H1 (cell line): ENCODE data around the gene BAZ2B.

Experiments
- CTCF ChIP-seq, 3 experiments: IDR thresholded peaks; 1 replicate in 2 of 3; 2 replicates in 1 of 3; pipeline versions ENCODE4 v1.5.1 to v1.6.1; 2011; ENCODE audit warnings: low read length in 3 of 3, mild to moderate bottlenecking in 3 of 3, inconsistent platforms in 2 of 3, low read depth in 1 of 3, moderate library complexity in 1 of 3; ENCODE audit not compliant: insufficient read depth in 1 of 3; ENCODE audit errors: control extremely low read depth in 1 of 3
- EZH2 ChIP-seq: fragments of 200-600 bp; sonication (generic); IDR thresholded peaks from 2 replicates; pipeline ENCODE4 v1.7.1; 2012; ENCODE audit warnings: low read depth, mild to moderate bottlenecking, moderate library complexity, low read length, inconsistent platforms; ENCODE audit not compliant: severe bottlenecking
- POLR2A ChIP-seq, 2 experiments: IDR thresholded peaks; 1 replicate in 1 of 2; 2 replicates in 1 of 2; pipeline ENCODE4 v1.6.1; 2011; ENCODE audit warnings: low read depth in 2 of 2, low read length in 2 of 2, mild to moderate bottlenecking in 2 of 2; ENCODE audit errors: control extremely low read depth in 1 of 2

DNA sequence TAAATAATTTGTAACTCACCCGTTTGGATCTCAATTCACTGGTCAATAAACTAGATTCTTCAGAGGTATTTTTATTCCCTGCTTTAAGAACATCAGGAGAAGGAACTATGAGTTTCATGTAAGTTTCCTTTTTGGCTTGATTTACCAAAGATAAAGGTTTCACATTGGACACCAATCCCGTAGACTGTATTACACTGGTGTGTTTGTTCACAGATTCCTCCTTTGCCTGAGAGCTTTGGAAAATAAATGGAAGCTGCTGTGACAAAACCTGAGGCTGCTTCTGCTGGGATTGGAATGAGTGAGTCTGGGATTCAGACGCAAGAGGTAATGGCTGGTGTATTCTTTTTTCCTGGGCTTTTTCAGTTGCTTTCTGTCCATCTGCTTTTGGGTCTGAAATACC, 178.1 kb downstream of the BAZ2B start:
- TF ChIP-seq POLR2A (IDR thresholded peaks at IDR 0.05; ENCODE audit: control extremely low read depth in 1 of 2, low read depth in 2 of 2, low read length in 2 of 2) (no peak), CTCF (IDR thresholded peaks at IDR 0.05; ENCODE audit: control extremely low read depth in 1 of 3, insufficient read depth in 1 of 3, low read depth in 1 of 3, low read length in 3 of 3) (no peak), EZH2 (no peak)
